Stomach (tissue), 4 donors: Measurements from ENCODE around the gene REXO1.

Source experiments
- POLR2A ChIP-seq, 4 donors: fragments of 450-650 bp; IDR thresholded peaks; one replicate each; pipeline ENCODE4 v1.6.1; 2016; ENCODE audit warnings: antibody characterized with exemption in 4 of 4, control low read depth in 2 of 4, mild to moderate bottlenecking in 1 of 4, moderate library complexity in 1 of 4
- POLR2AphosphoS5 ChIP-seq, 3 donors: sonication (generic); formaldehyde crosslinking; IDR thresholded peaks; one replicate each; pipeline ENCODE4 v1.6.1; 2016; ENCODE audit warnings: antibody characterized with exemption in 3 of 3
- TF ChIP-seq, protein P1 (sequence below), 7 experiments: fragments of 450-650 bp in 4 of 7; fragments of 200-600 bp in 3 of 7; sonication (generic) in 3 of 7; IDR thresholded peaks; one replicate each; pipeline ENCODE4 v1.5.1; 2016 to 2019; ENCODE audit warnings: antibody characterized with exemption in 7 of 7, control low read depth in 2 of 7, mild to moderate bottlenecking in 1 of 7

DNA sequence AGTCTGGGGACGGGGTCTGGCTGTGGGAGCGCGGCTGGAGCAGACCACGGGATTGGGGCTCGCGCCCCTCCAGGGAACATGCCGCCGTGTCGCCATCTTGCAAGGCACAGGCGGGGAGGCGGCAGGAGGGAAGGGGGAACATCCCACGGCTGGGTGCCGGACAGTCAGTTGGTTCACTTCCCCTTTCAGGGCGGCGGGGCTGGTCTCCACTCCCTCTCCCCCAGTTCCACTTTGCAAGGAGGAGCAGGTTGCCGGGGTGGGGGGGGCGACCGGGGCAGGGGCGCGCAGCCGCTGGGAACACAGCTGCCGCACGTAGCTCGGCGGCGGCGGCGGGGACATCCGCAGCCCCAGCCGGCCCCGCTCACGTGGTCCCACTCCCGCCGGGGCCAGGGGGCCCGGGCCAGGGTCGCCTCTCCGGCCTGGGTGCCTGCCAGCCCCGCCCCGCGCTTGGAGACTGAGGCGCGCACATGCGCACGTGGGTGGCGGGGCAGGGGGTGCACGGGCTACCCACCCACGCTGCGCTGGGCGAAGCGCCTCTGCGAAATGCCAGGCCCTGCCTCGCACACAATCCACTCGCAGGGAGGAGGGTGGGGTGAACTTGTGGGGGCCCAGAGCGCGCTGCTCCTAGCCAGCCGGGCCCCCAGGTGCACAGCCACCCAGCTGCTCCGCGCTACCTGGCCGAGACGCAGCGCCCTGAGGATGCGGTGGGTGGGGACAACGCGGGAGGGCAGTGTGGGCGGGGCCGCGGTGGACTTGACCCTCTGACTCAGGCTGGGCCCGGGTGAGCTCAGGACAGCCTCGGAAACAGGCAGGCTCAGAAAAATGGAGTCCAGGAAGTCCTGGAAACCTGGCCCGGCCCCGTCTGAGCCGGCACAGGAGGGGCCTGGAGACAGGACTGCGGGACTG lies 8.7 kb upstream of the REXO1 start:
- TF ChIP-seq, protein P1, sequence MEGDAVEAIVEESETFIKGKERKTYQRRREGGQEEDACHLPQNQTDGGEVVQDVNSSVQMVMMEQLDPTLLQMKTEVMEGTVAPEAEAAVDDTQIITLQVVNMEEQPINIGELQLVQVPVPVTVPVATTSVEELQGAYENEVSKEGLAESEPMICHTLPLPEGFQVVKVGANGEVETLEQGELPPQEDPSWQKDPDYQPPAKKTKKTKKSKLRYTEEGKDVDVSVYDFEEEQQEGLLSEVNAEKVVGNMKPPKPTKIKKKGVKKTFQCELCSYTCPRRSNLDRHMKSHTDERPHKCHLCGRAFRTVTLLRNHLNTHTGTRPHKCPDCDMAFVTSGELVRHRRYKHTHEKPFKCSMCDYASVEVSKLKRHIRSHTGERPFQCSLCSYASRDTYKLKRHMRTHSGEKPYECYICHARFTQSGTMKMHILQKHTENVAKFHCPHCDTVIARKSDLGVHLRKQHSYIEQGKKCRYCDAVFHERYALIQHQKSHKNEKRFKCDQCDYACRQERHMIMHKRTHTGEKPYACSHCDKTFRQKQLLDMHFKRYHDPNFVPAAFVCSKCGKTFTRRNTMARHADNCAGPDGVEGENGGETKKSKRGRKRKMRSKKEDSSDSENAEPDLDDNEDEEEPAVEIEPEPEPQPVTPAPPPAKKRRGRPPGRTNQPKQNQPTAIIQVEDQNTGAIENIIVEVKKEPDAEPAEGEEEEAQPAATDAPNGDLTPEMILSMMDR (IDR thresholded peaks at IDR 0.05), result no peak
- TF ChIP-seq POLR2A (IDR thresholded peaks at IDR 0.05), result peak in 1 of 4 donors; percentile 13
- TF ChIP-seq POLR2AphosphoS5 (IDR thresholded peaks at IDR 0.05), result peak in 1 of 3 donors; percentile 86
